Trophoblast cell (in vitro differentiated cells and primary cell): ENCODE data around the gene ATP9B.

Source experiments
- DNase-seq, 2 donors: peaks; one replicate each; pipeline ENCODE4 v3.0.0-alpha.2; 2016
- H2AFZ ChIP-seq: 2 replicates; pipeline ENCODE4 v1.6.1; 2013; ENCODE audit warnings: low read length, moderate library complexity, mild to moderate bottlenecking; ENCODE audit not compliant: insufficient read depth, poor library complexity
- H2AK5ac ChIP-seq: 2 replicates; pipeline ENCODE4 v1.6.1; 2013; ENCODE audit warnings: mild to moderate bottlenecking, low read length
- H2BK120ac ChIP-seq: 2 replicates; pipeline ENCODE4 v1.6.1; 2013; ENCODE audit warnings: low read length, mild to moderate bottlenecking, moderate library complexity; ENCODE audit not compliant: insufficient read depth, poor library complexity
- H2BK12ac ChIP-seq: 2 replicates; pipeline ENCODE4 v1.6.1; 2013; ENCODE audit warnings: mild to moderate bottlenecking, low read length, moderate library complexity
- H2BK5ac ChIP-seq: 2 replicates; pipeline ENCODE4 v1.6.1; 2013; ENCODE audit warnings: low read length, low read depth, moderate library complexity, mild to moderate bottlenecking; ENCODE audit not compliant: poor library complexity
- H3K14ac ChIP-seq: 2 replicates; pipeline ENCODE4 v1.6.1; 2013; ENCODE audit warnings: mild to moderate bottlenecking, low read length
- H3K18ac ChIP-seq: 2 replicates; pipeline ENCODE4 v1.6.1; 2013; ENCODE audit warnings: mild to moderate bottlenecking, low read length
- H3K23ac ChIP-seq: 2 replicates; pipeline ENCODE4 v1.6.1; 2013; ENCODE audit warnings: low read length
- H3K27ac ChIP-seq: 2 replicates; pipeline ENCODE4 v1.5.1; 2013; ENCODE audit warnings: low read depth, mild to moderate bottlenecking, inconsistent platforms, low read length, moderate library complexity
- H3K27me3 ChIP-seq: 2 replicates; pipeline ENCODE4 v1.6.1; 2013; ENCODE audit warnings: inconsistent platforms, mild to moderate bottlenecking, low read length, moderate library complexity; ENCODE audit not compliant: insufficient read depth
- H3K36me3 ChIP-seq, 2 experiments: 1 replicate in 1 of 2; 2 replicates in 1 of 2; pipeline ENCODE4 v1.6.1; 2013; ENCODE audit warnings: low read length in 2 of 2, mild to moderate bottlenecking in 2 of 2, moderate library complexity in 1 of 2; ENCODE audit not compliant: insufficient read depth in 2 of 2, control insufficient read depth in 1 of 2
- H3K4ac ChIP-seq: 2 replicates; pipeline ENCODE4 v1.6.1; 2013; ENCODE audit warnings: low read depth, mild to moderate bottlenecking, low read length, moderate library complexity
- H3K4me1 ChIP-seq, 2 experiments: 1 replicate in 1 of 2; 2 replicates in 1 of 2; pipeline ENCODE4 v1.6.1; 2013; ENCODE audit warnings: low read length in 2 of 2, mild to moderate bottlenecking in 2 of 2, moderate library complexity in 1 of 2; ENCODE audit not compliant: insufficient read depth in 2 of 2, control insufficient read depth in 1 of 2
- H3K4me2 ChIP-seq: 2 replicates; pipeline ENCODE4 v1.6.1; 2013; ENCODE audit warnings: inconsistent platforms, mild to moderate bottlenecking, low read length, moderate library complexity
- H3K4me3 ChIP-seq: 2 replicates; pipeline ENCODE4 v1.5.1; 2013; ENCODE audit warnings: mild to moderate bottlenecking, low read depth, low read length, inconsistent platforms
- H3K79me1 ChIP-seq: one replicate; pipeline ENCODE4 v1.6.1; 2013; ENCODE audit warnings: low read length
- H3K79me2 ChIP-seq: 2 replicates; pipeline ENCODE4 v1.6.1; 2013; ENCODE audit warnings: low read length, mild to moderate bottlenecking; ENCODE audit not compliant: control insufficient read depth, insufficient read depth, poor library complexity
- H3K9ac ChIP-seq: 2 replicates; pipeline ENCODE4 v1.6.1; 2013; ENCODE audit warnings: mild to moderate bottlenecking, low read length
- H3K9me3 ChIP-seq: 2 replicates; pipeline ENCODE4 v1.6.1; 2013; ENCODE audit warnings: low read depth, mild to moderate bottlenecking, control low read depth, inconsistent platforms, low read length; ENCODE audit not compliant: insufficient read depth
- H4K12ac ChIP-seq: 2 replicates; pipeline ENCODE4 v1.6.1; 2013; ENCODE audit warnings: low read depth, mild to moderate bottlenecking, low read length, moderate library complexity
- H4K8ac ChIP-seq: 2 replicates; pipeline ENCODE4 v1.6.1; 2013; ENCODE audit warnings: low read depth, mild to moderate bottlenecking, low read length, moderate library complexity
- H4K91ac ChIP-seq: one replicate; pipeline ENCODE4 v1.6.1; 2013; ENCODE audit warnings: low read depth, mild to moderate bottlenecking, low read length, moderate library complexity
- WGBS: extraction: QIAGEN DNeasy Blood & Tissue Kit; methylation state at CpG from one replicate; pipeline ENCODE4 v1.1.7; 2013; ENCODE audit warnings: missing lambda C conversion rate; ENCODE audit not compliant: insufficient read length, insufficient coverage; ENCODE audit errors: extremely low coverage; 5-methylcytosine and 5-hydroxymethylcytosine counted together

The ATP9B gene

DNA sequence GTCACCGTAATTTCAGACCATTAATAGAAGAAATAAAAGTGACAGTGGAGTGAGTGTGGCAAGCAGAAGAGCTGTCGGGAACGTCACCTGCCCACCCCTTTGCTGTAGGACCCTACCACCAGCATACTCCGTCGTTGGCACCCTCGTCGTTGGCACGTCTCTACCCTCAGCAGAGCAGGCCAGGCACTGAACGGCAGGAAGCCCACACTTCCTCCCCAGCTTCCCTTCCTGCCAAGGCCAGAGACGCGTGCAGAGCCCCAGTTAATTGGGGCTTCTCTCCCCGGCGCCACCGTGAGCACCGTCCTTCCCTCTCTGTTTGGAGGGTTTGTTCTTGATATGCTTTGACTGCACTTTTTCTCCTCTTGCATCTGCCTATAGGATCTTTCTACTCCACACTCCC lies 299.5 kb downstream of the ATP9B start:
- H2AK5ac ChIP-seq, result no peak overlapping the region
- no peak overlapping the region for H2BK120ac ChIP-seq
- H3K14ac ChIP-seq, result no peak overlapping the region
- H3K18ac ChIP-seq, result no peak overlapping the region
- no peak overlapping the region for H4K8ac ChIP-seq
- H3K36me3 ChIP-seq, result peaks cover 2 to 4% of the 10 kb centered on the region in 2 experiments
- no peak overlapping the region for H3K23ac ChIP-seq
- H3K27ac ChIP-seq, result no peak overlapping the region
- no peaks in the 10 kb centered on the region for H3K4me1 ChIP-seq
- no peak for DNase-seq
- no peak overlapping the region for H3K4me3 ChIP-seq
- peaks cover 9% of the 10 kb centered on the region for H3K9me3 ChIP-seq
- no peak overlapping the region for H2BK12ac ChIP-seq
- no peaks in the 10 kb centered on the region for H3K79me1 ChIP-seq
- no CpG with 5 or more reads among the region's 15 CpGs for WGBS
- no peaks in the 10 kb centered on the region for H3K79me2 ChIP-seq
- H3K9ac ChIP-seq, result no peak overlapping the region
- H3K27me3 ChIP-seq, result no peaks in the 10 kb centered on the region
- no peak overlapping the region for H2BK5ac ChIP-seq
- H4K12ac ChIP-seq, result no peak overlapping the region
- H2AFZ ChIP-seq, result no peak overlapping the region
- H3K4me2 ChIP-seq, result no peak overlapping the region
- H4K91ac ChIP-seq, result no peak overlapping the region
- H3K4ac ChIP-seq, result no peak overlapping the region

DNA sequence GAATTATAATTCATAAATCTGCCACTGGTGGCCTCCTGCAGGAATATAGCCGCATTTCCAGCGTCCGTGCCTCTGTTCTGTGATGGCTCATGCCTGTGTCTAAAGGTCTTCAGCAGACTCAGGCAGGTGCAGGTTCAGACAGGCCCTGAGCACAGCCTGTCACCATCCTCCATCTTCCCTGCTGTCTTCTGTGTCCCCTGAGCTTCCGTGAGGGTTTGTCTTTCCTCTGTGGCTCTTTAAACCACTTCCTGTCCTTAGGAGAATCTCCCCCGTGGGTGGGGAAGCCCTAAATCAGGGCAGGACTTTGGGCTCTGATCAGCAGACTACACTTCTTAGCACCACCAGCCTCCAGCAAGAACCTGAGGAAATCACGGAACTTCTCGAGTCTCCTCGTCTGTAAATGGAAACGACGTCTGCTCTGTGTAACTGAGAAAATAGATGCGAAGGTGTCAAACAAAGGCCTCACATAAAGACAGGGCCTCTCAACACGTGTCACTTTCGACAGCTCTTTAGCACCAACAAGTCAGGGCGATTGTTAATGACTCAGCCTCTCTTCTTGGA lies 302.4 kb downstream of the ATP9B start:
- Histone ChIP-seq H3K4me1 (no peaks in the 10 kb centered on the region), H4K8ac (no peak overlapping the region), H3K4ac (no peak overlapping the region), H3K23ac (no peak overlapping the region), H3K4me2 (no peak overlapping the region), H2BK120ac (no peak overlapping the region), H3K79me1 (no peaks in the 10 kb centered on the region), H2BK12ac (no peak overlapping the region), H3K27ac (no peak overlapping the region), H3K36me3 (peaks cover 2 to 3% of the 10 kb centered on the region in 2 experiments), H3K9me3 (peaks cover 3% of the 10 kb centered on the region), H2BK5ac (no peak overlapping the region), H3K18ac (no peak overlapping the region), H2AK5ac (no peak overlapping the region), H3K79me2 (no peaks in the 10 kb centered on the region), H2AFZ (no peak overlapping the region), H3K9ac (no peak overlapping the region), H3K27me3 (no peaks in the 10 kb centered on the region), H3K4me3 (no peak overlapping the region), H4K12ac (no peak overlapping the region), H3K14ac (no peak overlapping the region), H4K91ac (no peak overlapping the region)
- no peak for DNase-seq
- WGBS, result no CpG with 5 or more reads among the region's 14 CpGs

DNA sequence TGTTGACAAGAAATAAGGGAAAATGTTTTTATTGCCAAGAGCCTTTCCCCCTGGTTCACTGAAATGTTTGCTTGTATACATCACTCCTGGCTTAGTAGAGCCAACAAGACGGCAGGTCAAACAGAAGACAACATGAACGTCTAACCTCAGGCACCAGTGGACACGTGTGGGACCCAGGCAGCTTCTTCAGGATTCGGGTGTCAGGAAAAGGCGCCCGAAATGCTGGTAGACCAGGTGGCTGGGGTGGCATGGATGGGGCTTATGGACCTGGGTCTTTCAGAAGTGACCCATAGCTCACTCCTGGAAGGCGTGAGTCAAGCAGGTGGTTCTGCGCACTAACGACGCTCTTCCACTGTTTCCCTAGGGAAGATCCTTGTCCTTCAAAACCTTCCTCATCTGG lies 303.3 kb downstream of the ATP9B start:
- H4K91ac ChIP-seq, result no peak overlapping the region
- H3K27me3 ChIP-seq, result no peaks in the 10 kb centered on the region
- H2AK5ac ChIP-seq, result no peak overlapping the region
- H3K23ac ChIP-seq, result no peak overlapping the region
- no peak overlapping the region for H4K12ac ChIP-seq
- no peaks in the 10 kb centered on the region for H3K4me1 ChIP-seq
- no peak overlapping the region for H2AFZ ChIP-seq
- H3K14ac ChIP-seq, result no peak overlapping the region
- no peak overlapping the region for H2BK12ac ChIP-seq
- no peak overlapping the region for H2BK5ac ChIP-seq
- no CpG with 5 or more reads among the region's 10 CpGs for WGBS
- no peak overlapping the region for H3K4me2 ChIP-seq
- H3K9me3 ChIP-seq, result peaks cover 3% of the 10 kb centered on the region
- H3K27ac ChIP-seq, result no peak overlapping the region
- no peak overlapping the region for H3K18ac ChIP-seq
- H3K36me3 ChIP-seq, result peaks cover 6% of the 10 kb centered on the region in 2 experiments
- no peak overlapping the region for H4K8ac ChIP-seq
- H3K79me2 ChIP-seq, result no peaks in the 10 kb centered on the region
- H3K4me3 ChIP-seq, result no peak overlapping the region
- no peak overlapping the region for H3K4ac ChIP-seq
- no peak overlapping the region for H2BK120ac ChIP-seq
- no peak for DNase-seq
- no peak overlapping the region for H3K9ac ChIP-seq
- no peaks in the 10 kb centered on the region for H3K79me1 ChIP-seq

DNA sequence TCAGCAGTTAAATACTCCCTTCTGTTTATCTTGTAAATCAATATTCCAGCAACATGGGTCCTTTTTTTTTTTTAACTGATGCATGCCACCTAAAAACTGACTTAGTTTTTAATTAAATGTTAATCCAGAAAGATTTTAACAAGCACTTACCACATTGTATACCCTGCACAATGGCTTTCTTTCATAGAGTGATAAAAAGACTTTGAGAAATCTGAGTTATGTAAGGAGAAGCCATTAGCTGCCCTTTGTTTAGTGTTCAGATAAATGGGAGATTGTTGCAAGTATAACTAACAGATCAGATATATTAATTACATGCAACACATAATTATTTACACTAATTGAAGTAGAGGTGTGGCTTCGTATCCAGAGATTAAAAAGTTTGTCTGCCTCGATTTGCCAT lies 303.8 kb downstream of the ATP9B start:
- no CpG with 5 or more reads among the region's 2 CpGs for WGBS
- H3K4me1 ChIP-seq, result no peaks in the 10 kb centered on the region

More for the DNA sequence above, 303.8 kb downstream of the ATP9B start:
- no peak overlapping the region for H3K4me3 ChIP-seq
- no peaks in the 10 kb centered on the region for H3K79me1 ChIP-seq
- no peak for DNase-seq
- no peak overlapping the region for H3K23ac ChIP-seq
- no peak overlapping the region for H2AK5ac ChIP-seq
- H3K79me2 ChIP-seq, result no peaks in the 10 kb centered on the region
- no peak overlapping the region for H4K91ac ChIP-seq
- no peak overlapping the region for H3K9ac ChIP-seq
- H2BK5ac ChIP-seq, result no peak overlapping the region
- no peak overlapping the region for H2BK12ac ChIP-seq
- peaks cover 8 to 9% of the 10 kb centered on the region in 2 experiments for H3K36me3 ChIP-seq
- H3K4me2 ChIP-seq, result no peak overlapping the region
- no peak overlapping the region for H4K8ac ChIP-seq
- H3K27me3 ChIP-seq, result no peaks in the 10 kb centered on the region
- no peak overlapping the region for H2AFZ ChIP-seq
- no peak overlapping the region for H2BK120ac ChIP-seq
- no peak overlapping the region for H3K18ac ChIP-seq
- H3K4ac ChIP-seq, result no peak overlapping the region
- no peak overlapping the region for H3K27ac ChIP-seq
- H3K9me3 ChIP-seq, result no peaks in the 10 kb centered on the region
- H4K12ac ChIP-seq, result no peak overlapping the region
- H3K14ac ChIP-seq, result no peak overlapping the region
